ENCODE results near the gene CPPED1.

The CPPED1 gene

GRCh38 chr16:12798846-12799245 is 4.8 kb downstream of the CPPED1 start:
- in situ Hi-C loops (cut with HindIII; ENCODE audit: low pct_ligation_motif_present, low sequenced_read_pairs), result no loop called here
- H3K36me3 ChIP-seq (replicated peaks), result no peaks in the 10 kb centered on the region
- H3K27me3 ChIP-seq (replicated peaks), result no peaks in the 10 kb centered on the region
- no peak overlapping the region for H3K4me3 ChIP-seq (ENCODE audit: low read depth, low read length)
- peak; percentile 16 for DNase-seq
- H3K27ac ChIP-seq, result peak overlapping the region; percentile 7
- TF ChIP-seq CTCF (IDR thresholded peaks at IDR 0.05; ENCODE audit: low read depth, low read length, missing control alignments), result no peak

- Histone ChIP-seq H3K27ac (peak overlapping the region; percentile 7), H3K4me3 (ENCODE audit: low read depth, low read length) (no peak overlapping the region), H3K36me3 (replicated peaks) (no peaks in the 10 kb centered on the region), H3K27me3 (replicated peaks) (no peaks in the 10 kb centered on the region)
- no peak for DNase-seq
- in situ Hi-C loops (cut with HindIII; ENCODE audit: low pct_ligation_motif_present, low sequenced_read_pairs), result no loop called here
- TF ChIP-seq CTCF (IDR thresholded peaks at IDR 0.05; ENCODE audit: low read depth, low read length, missing control alignments), result no peak
Observed at GRCh38 chr16:12798171-12798570, 5.5 kb downstream of the CPPED1 start.

GRCh38 chr16:12796498-12796897 is 7.2 kb downstream of the CPPED1 start:
- in situ Hi-C loops (cut with HindIII; ENCODE audit: low pct_ligation_motif_present, low sequenced_read_pairs), result no loop called here
- no peak for TF ChIP-seq CTCF (IDR thresholded peaks at IDR 0.05; ENCODE audit: low read depth, low read length, missing control alignments)
- DNase-seq, result peak; percentile 40
- Histone ChIP-seq H3K27ac (peak overlapping the region; percentile 25), H3K27me3 (replicated peaks) (no peaks in the 10 kb centered on the region), H3K4me3 (ENCODE audit: low read depth, low read length) (no peak overlapping the region), H3K36me3 (replicated peaks) (no peaks in the 10 kb centered on the region)

GRCh38 chr16:12794486-12795387 is 8.9 kb downstream of the CPPED1 start:
- no peak overlapping the region for H3K4me3 ChIP-seq (ENCODE audit: low read depth, low read length)
- DNase-seq, result no peak
- no peaks in the 10 kb centered on the region for H3K27me3 ChIP-seq (replicated peaks)
- no peak for TF ChIP-seq CTCF (IDR thresholded peaks at IDR 0.05; ENCODE audit: low read depth, low read length, missing control alignments)
- H3K36me3 ChIP-seq (replicated peaks), result no peaks in the 10 kb centered on the region
- in situ Hi-C loops (cut with HindIII; ENCODE audit: low pct_ligation_motif_present, low sequenced_read_pairs), result no loop called here
- H3K27ac ChIP-seq, result no peak overlapping the region

- no peak overlapping the region for H3K27ac ChIP-seq
- in situ Hi-C loops (cut with HindIII; ENCODE audit: low pct_ligation_motif_present, low sequenced_read_pairs), result no loop called here
- H3K36me3 ChIP-seq (replicated peaks), result no peaks in the 10 kb centered on the region
- TF ChIP-seq CTCF (IDR thresholded peaks at IDR 0.05; ENCODE audit: low read depth, low read length, missing control alignments), result no peak
- DNase-seq, result no peak
- no peak overlapping the region for H3K4me3 ChIP-seq (ENCODE audit: low read depth, low read length)
- H3K27me3 ChIP-seq (replicated peaks), result no peaks in the 10 kb centered on the region
Observed at GRCh38 chr16:12793865-12794240, 9.8 kb downstream of the CPPED1 start.
